B cell (primary cell): ENCODE data around the gene PHACTR1. TPM values are rescaled to one million over a fixed set of nuclear protein-coding genes. Genes with fewer than 3 reads are reported as not detected.

Source experiments
- ATAC-seq: fragments of 200-7000 bp; cut with Tn5 transposase; one replicate; pipeline ENCODE4 v1.10.0; 2021; ENCODE audit warnings: low read depth, mild to moderate bottlenecking, moderate number of reproducible peaks, moderate library complexity
- CTCF ChIA-PET: fragments of 350-600 bp; sonication (Branson Sonifier 250); formaldehyde crosslinking; loops from one replicate; lab custom pipeline; 2021; ENCODE audit warnings: antibody characterized with exemption, inconsistent platforms; lab: Charles Lee
- POLR2A ChIA-PET: fragments of 350-600 bp; sonication (Branson Sonifier 250); formaldehyde crosslinking; loops from one replicate; lab custom pipeline; 2021; ENCODE audit warnings: antibody characterized with exemption; lab: Charles Lee
- DNase-seq: peaks from one replicate; pipeline ENCODE4 v3.0.0; 2013
- H2AFZ ChIP-seq: 2 replicates; pipeline ENCODE4 v1.6.1; 2012; ENCODE audit warnings: mild to moderate bottlenecking, low read depth, low read length; ENCODE audit not compliant: insufficient read depth, poor library complexity, severe bottlenecking
- H3K27ac ChIP-seq, 2 donors: 1 replicate in 1 of 2; 2 replicates in 1 of 2; pipeline ENCODE4 v1.5.1; 2012 to 2013; ENCODE audit warnings: low read length in 2 of 2, mild to moderate bottlenecking in 2 of 2, moderate library complexity in 1 of 2
- H3K27me3 ChIP-seq, 4 experiments: fragments of 200-600 bp in 1 of 4; sonication (generic) in 1 of 4; replicated peaks in 1 of 4; 1 replicate in 2 of 4; 2 replicates in 2 of 4; pipeline versions ENCODE4 v1.6.1 to v1.7.0; 2013 to 2016; ENCODE audit warnings: low read length in 3 of 4, mild to moderate bottlenecking in 2 of 4, mixed read lengths in 1 of 4, moderate library complexity in 1 of 4; ENCODE audit not compliant: insufficient read depth in 4 of 4, control insufficient read depth in 3 of 4; ENCODE audit errors: control extremely low read depth in 1 of 4
- H3K36me3 ChIP-seq, 2 experiments: replicated peaks in 1 of 2; 1 replicate in 1 of 2; 2 replicates in 1 of 2; pipeline versions ENCODE4 v1.6.1 to v1.7.1; 2013; ENCODE audit warnings: low read length in 1 of 2; ENCODE audit not compliant: insufficient read depth in 2 of 2, control insufficient read depth in 1 of 2; ENCODE audit errors: control extremely low read depth in 1 of 2, extremely low read depth in 1 of 2
- H3K4me1 ChIP-seq, 2 donors: fragments of 200-600 bp in 1 of 2; sonication (generic) in 1 of 2; 1 replicate in 1 of 2; 2 replicates in 1 of 2; pipeline versions ENCODE4 v1.5.1 to v1.6.1; 2013 to 2017; ENCODE audit warnings: low read length in 2 of 2; ENCODE audit not compliant: control insufficient read depth in 2 of 2, insufficient read depth in 2 of 2
- H3K4me2 ChIP-seq: replicated peaks from 2 replicates; pipeline ENCODE3; 2012; ENCODE audit warnings: mild to moderate bottlenecking, low read depth, low read length; ENCODE audit not compliant: poor library complexity, severe bottlenecking
- H3K4me3 ChIP-seq, 5 experiments: fragments of 200-600 bp in 1 of 5; sonication (generic) in 1 of 5; 1 replicate in 3 of 5; 2 replicates in 2 of 5; pipeline versions ENCODE4 v1.5.1 to v1.7.0; 2011 to 2016; ENCODE audit warnings: low read length in 4 of 5, mild to moderate bottlenecking in 4 of 5, low read depth in 2 of 5, control low read depth in 1 of 5, moderate library complexity in 1 of 5; ENCODE audit not compliant: insufficient read depth in 1 of 5; ENCODE audit errors: control extremely low read depth in 1 of 5, extremely low read depth in 1 of 5
- H3K79me2 ChIP-seq: fragments of 200-600 bp; sonication (generic); one replicate; pipeline ENCODE4 v1.6.0; 2016; ENCODE audit warnings: low read length; ENCODE audit not compliant: control insufficient read depth, insufficient read depth
- H3K9ac ChIP-seq: fragments of 200-600 bp; sonication (generic); 2 replicates; pipeline ENCODE4 v1.6.1; 2017; ENCODE audit warnings: mild to moderate bottlenecking, low read length, moderate library complexity
- H3K9me3 ChIP-seq, 3 donors: one replicate each; pipeline versions ENCODE4 v1.6.1 to v1.7.1; 2013; ENCODE audit warnings: low read length in 2 of 3; ENCODE audit not compliant: control insufficient read depth in 2 of 3, insufficient read depth in 1 of 3; ENCODE audit errors: control extremely low read depth in 1 of 3
- H4K20me1 ChIP-seq: 2 replicates; pipeline ENCODE4 v1.6.0; 2012; ENCODE audit warnings: mild to moderate bottlenecking, low read length; ENCODE audit not compliant: insufficient read depth, control insufficient read depth, poor library complexity, severe bottlenecking
- H3K27ac Mint-ChIP-seq: one replicate; pipeline ENCODE4 v1.8.0; 2021; ENCODE audit warnings: mixed read lengths
- H3K27me3 Mint-ChIP-seq: one replicate; pipeline ENCODE4 v1.8.0; 2021; ENCODE audit warnings: mixed read lengths
- H3K4me1 Mint-ChIP-seq: one replicate; pipeline ENCODE4 v1.8.0; 2021; ENCODE audit warnings: mixed read lengths
- H3K4me3 Mint-ChIP-seq: one replicate; pipeline ENCODE4 v1.8.0; 2021; ENCODE audit warnings: mixed read lengths
- H3K9me3 Mint-ChIP-seq: one replicate; pipeline ENCODE4 v1.8.0; 2022; ENCODE audit warnings: mixed read lengths; ENCODE audit not compliant: insufficient read depth
- CTCF ChIP-seq: fragments of 200-600 bp; IDR thresholded peaks from one replicate; pipeline ENCODE4 v1.8.0; 2022; ENCODE audit warnings: antibody characterized with exemption, mild to moderate bottlenecking
- EZH2 ChIP-seq: IDR thresholded peaks from 2 replicates; pipeline ENCODE4 v1.6.1; 2012; ENCODE audit warnings: borderline replicate concordance, low read depth, mild to moderate bottlenecking, moderate library complexity, low read length; ENCODE audit not compliant: insufficient read depth, poor library complexity, severe bottlenecking
- WGBS: methylation state at CpG from one replicate; pipeline ENCODE4 v1.1.5; 2013; ENCODE audit warnings: missing lambda C conversion rate; ENCODE audit not compliant: insufficient coverage; 5-methylcytosine and 5-hydroxymethylcytosine counted together
- intact Hi-C: fragments of 100-400 bp; cut with micrococcal nuclease; formaldehyde crosslinking; loops from one replicate; pipeline ENCODE4 v1.10.0; 2022
- polyA plus RNA-seq: library from polyadenylated mRNA; depleted of rRNA; stranded (reverse); fragments of >200 nt; gene quantifications from 2 replicates; pipeline ENCODE4 v1.2.3, GENCODE V29; 2012
- total RNA-seq, 2 donors: library from RNA; stranded (reverse); fragments of 120-200 nt in 1 of 2; gene quantifications; 1 replicate in 1 of 2; 2 replicates in 1 of 2; pipeline versions ENCODE4 v1.2.3 to v1.2.4, GENCODE V29; 2013 to 2022

The PHACTR1 gene
- total and polyA plus RNA-seq, 2 donors (not counting 1 experiment from before 2014, with no cell fraction given) = 30.2 to 129 TPM

GRCh38 chr6:12969966-12970365 lies 253.4 kb downstream of the PHACTR1 start:
- Histone ChIP-seq H3K27ac (no peak overlapping the region), H3K4me1 (no peaks in the 10 kb centered on the region), H3K9me3 (no peaks in the 10 kb centered on the region), H3K4me2 (no peak overlapping the region), H2AFZ (no peak overlapping the region), H3K9ac (no peak overlapping the region), H3K79me2 (no peaks in the 10 kb centered on the region), H3K4me3 (no peak overlapping the region), H3K27me3 (peaks cover 0 to 3% (median 0%) of the 10 kb centered on the region in 4 experiments), H3K36me3 (no peaks in the 10 kb centered on the region), H4K20me1 (no peaks in the 10 kb centered on the region)
- TF ChIP-seq CTCF (no peak), EZH2 (no peak)
- Mint-ChIP-seq H3K27me3 (peaks cover 46% of the 10 kb centered on the region), H3K4me3 (no peak overlapping the region), H3K27ac (no peak overlapping the region), H3K4me1 (no peaks in the 10 kb centered on the region), H3K9me3 (no peaks in the 10 kb centered on the region)
- no CpG with 5 or more reads among the region's 2 CpGs for WGBS
- intact Hi-C loops = no loop called here
- ChIA-PET POLR2A (no interaction called here), CTCF (no interaction called here)
- DNase-seq (no peak), ATAC-seq (no peak)

- no peak overlapping the region for H3K9ac ChIP-seq
- Mint-ChIP-seq H3K27ac (no peak overlapping the region), H3K27me3 (peaks cover 38% of the 10 kb centered on the region), H3K4me3 (no peak overlapping the region), H3K9me3 (no peaks in the 10 kb centered on the region), H3K4me1 (no peaks in the 10 kb centered on the region)
- H3K9me3 ChIP-seq = no peaks in the 10 kb centered on the region
- CTCF ChIA-PET = no interaction called here
- TF ChIP-seq EZH2 (no peak), CTCF (no peak)
- WGBS = no CpG with 5 or more reads among the region's 4 CpGs
- H3K36me3 ChIP-seq = no peaks in the 10 kb centered on the region
- no peak overlapping the region for H3K27ac ChIP-seq
- no peak overlapping the region for H2AFZ ChIP-seq
- H3K4me3 ChIP-seq = no peak overlapping the region
- intact Hi-C loops = no loop called here
- no peaks in the 10 kb centered on the region for H3K79me2 ChIP-seq
- POLR2A ChIA-PET = no interaction called here
- no peaks in the 10 kb centered on the region for H4K20me1 ChIP-seq
- H3K27me3 ChIP-seq = no peaks in the 10 kb centered on the region
- H3K4me2 ChIP-seq = no peak overlapping the region
- no peaks in the 10 kb centered on the region for H3K4me1 ChIP-seq
- ATAC-seq (no peak), DNase-seq (no peak)
These were observed 256.8 kb downstream of the PHACTR1 start for GRCh38 chr6:12973386-12973785.
